ENCODE measurements around the gene FEZF1. TPM values are rescaled to one million over a fixed set of nuclear protein-coding genes. Genes with fewer than 3 reads are reported as not detected.
A peak's percentile ranks its signal among the peaks of the same experiment; 100 is the strongest.

FEZF1 gene
- total and polyA plus RNA-seq, 2 of the 13 experiments (the other 11 are each of a cell fraction or from before 2014, with no cell fraction given) = not detected

- no peak for TF ChIP-seq REST (IDR thresholded peaks at IDR 0.05; ENCODE audit: borderline replicate concordance in 1 of 2, low read depth in 1 of 2, low read length in 2 of 2)
Measured at GRCh38 chr7:122291189-122291588, 13.4 kb downstream of the FEZF1 start (continued).

- 10% methylated on average over 1 of the region's 1 CpG for WGBS (ENCODE audit: low lambda C conversion rate)
- Histone ChIP-seq H3K4me3 (replicated peaks in 1 of 3; ENCODE audit: insufficient read depth in 1 of 3, low read depth in 2 of 3, low read length in 3 of 3) (no peak overlapping the region), H3K36me3 (replicated peaks in 1 of 2; ENCODE audit: control insufficient read depth in 1 of 2, insufficient read depth in 2 of 2, low read length in 2 of 2) (no peaks in the 10 kb centered on the region), H3K4me2 (ENCODE audit: low read depth, low read length) (no peak overlapping the region), H3K9ac (ENCODE audit: insufficient read depth, low read depth, low read length) (no peak overlapping the region), H3K27ac (ENCODE audit: extremely low read length, insufficient read depth, low read length) (no peak overlapping the region), H3K27me3 (ENCODE audit: control insufficient read depth in 1 of 2, insufficient read depth in 2 of 2, low read length in 2 of 2) (no peaks in the 10 kb centered on the region), H3K79me2 (ENCODE audit: insufficient read depth, low read length) (no peaks in the 10 kb centered on the region), H4K20me1 (ENCODE audit: insufficient read depth, low read length) (no peaks in the 10 kb centered on the region), H3K9me3 (ENCODE audit: low read length) (no peaks in the 10 kb centered on the region), H3K4me1 (ENCODE audit: insufficient read depth, low read length) (no peaks in the 10 kb centered on the region), H2AFZ (ENCODE audit: low read length) (no peak overlapping the region)
- ATAC-seq (no peak), FAIRE-seq (no peak), DNase-seq (ENCODE audit: low spot score) (no peak)
- in situ Hi-C loops (cut with HindIII; ENCODE audit: extremely low pct_ligation_motif_present, low pct_unique_long_range_greater_than_20kb) (no loop called here), intact Hi-C loops (cut with micrococcal nuclease; ENCODE audit: unreplicated experiment) (loop anchor here (5.0 kb wide), 1 partner anchor 862 kb away; no protein-coding TSS in a partner anchor)
- BruUV-seq (replicated peaks) = no TSS peak
- TF ChIP-seq STAG1 (CRISPR knock-in tag; IDR thresholded peaks at IDR 0.05) (peak; percentile 33), FLYWCH1 (CRISPR knock-in tag; IDR thresholded peaks at IDR 0.05) (no peak), ZNF225 (CRISPR knock-in tag; IDR thresholded peaks at IDR 0.05) (peak; percentile 94; the same call in 1 of the 2 replicates), RFXAP (CRISPR knock-in tag; IDR thresholded peaks at IDR 0.05; ENCODE audit: borderline replicate concordance) (no peak), CTCF (CRISPR knock-in tag; IDR thresholded peaks at IDR 0.05) (peak; percentile 42)
- POLR2A ChIA-PET = no interaction called here
- CTCF ChIA-PET (ENCODE audit: low intra/inter-chr PET ratio, low total read pairs) = no interaction called here
Measured at GRCh38 chr7:122290476-122290875, 14.1 kb downstream of the FEZF1 start.

Measured in HepG2 (cell line).